ENCODE measurements around the gene ACSF2. TPM values are rescaled to one million over a fixed set of nuclear protein-coding genes. Genes with fewer than 3 reads are reported as not detected.

The ACSF2 gene
- total RNA-seq, 1 donor from 2014 or later: 26.1 TPM

GRCh38 chr17:50508573-50509460 lies 82.8 kb downstream of the ACSF2 start:
- Histone ChIP-seq H3K4me1 (peaks cover 3 to 4% of the 10 kb centered on the region in 2 donors), H3K27ac (peak overlapping the region; percentile 28 to 80)

GRCh38 chr17:50511058-50511457 lies 85.0 kb downstream of the ACSF2 start:
- intact Hi-C loops (cut with DNase I): no loop called here
- H3K9me3 ChIP-seq: no peaks in the 10 kb centered on the region
- H3K27ac ChIP-seq: no peak overlapping the region
- no peaks in the 10 kb centered on the region for H3K36me3 ChIP-seq
- H3K4me1 ChIP-seq: peaks cover 3 to 4% of the 10 kb centered on the region in 2 donors
- H3K27me3 ChIP-seq: no peaks in the 10 kb centered on the region
- DNase-seq (ENCODE audit: low spot score in 2 of 2): no peak
- no peak for TF ChIP-seq CTCF (IDR thresholded peaks at IDR 0.05)
- H3K4me3 ChIP-seq: no peak overlapping the region

More at GRCh38 chr17:50508573-50509460, 82.8 kb downstream of the ACSF2 start:
- H3K9me3 ChIP-seq: no peaks in the 10 kb centered on the region
- H3K27me3 ChIP-seq: no peaks in the 10 kb centered on the region
- H3K36me3 ChIP-seq: no peaks in the 10 kb centered on the region
- intact Hi-C loops (cut with DNase I): loop anchor here (2.0 kb wide), 1 partner anchor 30 kb away; the partner anchor contains the start of gene RSAD1
- no peak for DNase-seq (ENCODE audit: low spot score in 2 of 2)
- TF ChIP-seq CTCF (IDR thresholded peaks at IDR 0.05): peak in 2 of 3 experiments; percentile 21 to 30
- H3K4me3 ChIP-seq: peak overlapping the region; percentile 71 to 80

GRCh38 chr17:50513495-50513894 lies 87.5 kb downstream of the ACSF2 start:
- no peak for DNase-seq (ENCODE audit: low spot score in 2 of 2)
- intact Hi-C loops (cut with DNase I): no loop called here
- Histone ChIP-seq H3K9me3 (no peaks in the 10 kb centered on the region), H3K4me1 (peaks cover 0 to 3% of the 10 kb centered on the region in 2 donors), H3K4me3 (no peak overlapping the region), H3K36me3 (no peaks in the 10 kb centered on the region), H3K27ac (no peak overlapping the region), H3K27me3 (no peaks in the 10 kb centered on the region)
- no peak for TF ChIP-seq CTCF (IDR thresholded peaks at IDR 0.05)

- H3K27me3 ChIP-seq: no peaks in the 10 kb centered on the region
- no peak overlapping the region for H3K27ac ChIP-seq
- TF ChIP-seq CTCF (IDR thresholded peaks at IDR 0.05): no peak
- H3K4me1 ChIP-seq: no peaks in the 10 kb centered on the region
- H3K36me3 ChIP-seq: no peaks in the 10 kb centered on the region
- no peak overlapping the region for H3K4me3 ChIP-seq
- H3K9me3 ChIP-seq: no peaks in the 10 kb centered on the region
- intact Hi-C loops (cut with DNase I): no loop called here
- no peak for DNase-seq (ENCODE audit: low spot score in 2 of 2)
Measured at GRCh38 chr17:50514388-50514787, 88.4 kb downstream of the ACSF2 start.

GRCh38 chr17:50514936-50515702 lies 89.1 kb downstream of the ACSF2 start:
- no peaks in the 10 kb centered on the region for H3K9me3 ChIP-seq
- no peak for DNase-seq (ENCODE audit: low spot score in 2 of 2)
- H3K4me3 ChIP-seq: no peak overlapping the region
- intact Hi-C loops (cut with DNase I): no loop called here
- no peaks in the 10 kb centered on the region for H3K4me1 ChIP-seq
- TF ChIP-seq CTCF (IDR thresholded peaks at IDR 0.05): no peak
- H3K27ac ChIP-seq: no peak overlapping the region
- H3K27me3 ChIP-seq: no peaks in the 10 kb centered on the region
- no peaks in the 10 kb centered on the region for H3K36me3 ChIP-seq
